Naive thymus-derived CD8-positive, alpha-beta T cell (primary cell): Measurements from ENCODE around the gene KIFC3. TPM values are rescaled to one million over a fixed set of nuclear protein-coding genes. Genes with fewer than 3 reads are reported as not detected.
"Not testable (repeated sequence)": the region's sequence is repeated elsewhere in the genome, so short reads cannot be mapped to it uniquely, and the experiment has no call there.

Source experiments
- ATAC-seq, 2 donors: fragments of 150-1000 bp; cut with Tn5 transposase in 1 of 2; sonication (Bioruptor Pico), chemical (Tn5 transposase) in 1 of 2; 1 replicate in 1 of 2; 2 replicates in 1 of 2; pipeline ENCODE4 v1.10.0; 2021; ENCODE audit warnings: mild to moderate bottlenecking in 2 of 2, moderate library complexity in 2 of 2
- POLR2A ChIA-PET: fragments of 350-600 bp; sonication (Branson Sonifier 250); formaldehyde crosslinking; loops from one replicate; lab custom pipeline; 2021; ENCODE audit warnings: antibody characterized with exemption; lab: Charles Lee
- DNase-seq, 10 donors: peaks; one replicate each; pipeline versions ENCODE4 v3.0.0 to v3.0.0-alpha.2; 2020 to 2022
- H3K27ac Mint-ChIP-seq, 10 donors: one replicate each; pipeline ENCODE4 v1.8.0; 2020 to 2022; ENCODE audit warnings: mild to moderate bottlenecking in 10 of 10, mixed read lengths in 10 of 10, moderate library complexity in 4 of 10, inconsistent platforms in 1 of 10
- H3K27me3 Mint-ChIP-seq, 5 donors: one replicate each; pipeline ENCODE4 v1.8.0; 2021 to 2022; ENCODE audit warnings: mixed read lengths in 5 of 5
- H3K36me3 Mint-ChIP-seq, 3 donors: one replicate each; pipeline ENCODE4 v1.8.0; 2020 to 2022; ENCODE audit warnings: mixed read lengths in 3 of 3, mild to moderate bottlenecking in 2 of 3, inconsistent platforms in 1 of 3
- H3K4me1 Mint-ChIP-seq, 4 donors: one replicate each; pipeline ENCODE4 v1.8.0; 2021 to 2022; ENCODE audit warnings: mixed read lengths in 4 of 4
- H3K4me3 Mint-ChIP-seq, 10 donors: one replicate each; pipeline ENCODE4 v1.8.0; 2020 to 2022; ENCODE audit warnings: mild to moderate bottlenecking in 10 of 10, mixed read lengths in 10 of 10, moderate library complexity in 6 of 10, inconsistent platforms in 1 of 10
- H3K9me3 Mint-ChIP-seq, 9 donors: one replicate each; pipeline ENCODE4 v1.8.0; 2020 to 2022; ENCODE audit warnings: mixed read lengths in 9 of 9, mild to moderate bottlenecking in 3 of 9, inconsistent platforms in 1 of 9, moderate library complexity in 1 of 9
- polyA plus RNA-seq, 3 donors: library from polyadenylated mRNA; unstranded; fragments of 300-500 nt; fragmentation: Illumina TruSeq; gene quantifications; one replicate each; pipeline ENCODE4 v1.2.3, GENCODE V29; 2021
- total RNA-seq, 8 experiments: library from RNA in 2 of 8; stranded (reverse) in 2 of 8; gene quantifications; one replicate each; pipeline ENCODE4 v1.2.3 and lab custom pipeline; 2021 to 2026

Gene KIFC3
- total and polyA plus RNA-seq, 5 experiments from 2014 or later: 0.23 to 0.44 (median 0.36) TPM; not detected in 2

DNA sequence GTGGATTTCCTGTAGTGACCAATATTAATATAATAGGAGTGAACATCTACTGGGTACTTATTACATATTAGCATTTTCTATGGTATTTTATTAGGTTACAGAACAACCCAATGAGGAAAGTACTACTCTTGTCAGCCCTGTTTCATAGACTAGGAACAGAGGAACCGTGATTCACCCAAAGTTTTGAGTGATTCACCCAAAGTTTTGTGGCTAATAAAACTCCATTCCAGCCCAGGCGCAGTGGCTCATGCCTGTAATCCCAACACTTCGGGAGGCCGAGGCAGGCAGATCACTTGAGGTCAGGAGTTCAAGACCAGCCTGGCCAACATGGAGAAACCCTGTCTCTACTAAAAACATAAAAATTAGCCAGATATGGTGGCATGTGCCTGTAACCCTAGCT, 33.1 kb upstream of the KIFC3 start:
- H3K27ac Mint-ChIP-seq, H3K36me3 Mint-ChIP-seq, H3K4me3 Mint-ChIP-seq, H3K4me1 Mint-ChIP-seq, ATAC-seq, H3K27me3 Mint-ChIP-seq, POLR2A ChIA-PET, DNase-seq, H3K9me3 Mint-ChIP-seq: not testable (repeated sequence)

DNA sequence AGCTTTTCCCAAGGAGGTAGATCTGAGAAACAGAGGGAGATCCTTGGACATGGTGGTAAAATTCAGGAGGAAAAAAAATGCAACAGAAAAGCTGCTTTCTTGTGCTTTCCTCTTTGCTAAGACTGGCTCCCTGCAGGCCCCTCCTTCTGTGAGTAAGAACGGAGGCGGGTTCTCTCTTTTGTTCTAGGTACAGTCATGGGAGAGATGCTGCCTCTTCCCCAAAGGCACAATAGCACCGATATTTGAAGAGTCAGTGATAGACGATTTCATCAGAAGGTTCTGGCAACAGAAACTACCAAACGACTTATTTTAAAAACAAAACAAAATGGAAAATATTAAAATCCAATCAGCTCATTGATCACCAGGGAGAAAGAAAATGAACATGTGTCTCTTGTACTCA, 32.6 kb upstream of the KIFC3 start:
- H3K4me3 Mint-ChIP-seq: no peak overlapping the region
- peaks cover 0 to 4% (median 0%) of the 10 kb centered on the region in 5 donors for H3K27me3 Mint-ChIP-seq
- no peak for DNase-seq
- POLR2A ChIA-PET: no interaction called here
- ATAC-seq: no peak
- no peak overlapping the region for H3K27ac Mint-ChIP-seq
- no peaks in the 10 kb centered on the region for H3K4me1 Mint-ChIP-seq
- H3K36me3 Mint-ChIP-seq: no peaks in the 10 kb centered on the region
- H3K9me3 Mint-ChIP-seq: no peaks in the 10 kb centered on the region

DNA sequence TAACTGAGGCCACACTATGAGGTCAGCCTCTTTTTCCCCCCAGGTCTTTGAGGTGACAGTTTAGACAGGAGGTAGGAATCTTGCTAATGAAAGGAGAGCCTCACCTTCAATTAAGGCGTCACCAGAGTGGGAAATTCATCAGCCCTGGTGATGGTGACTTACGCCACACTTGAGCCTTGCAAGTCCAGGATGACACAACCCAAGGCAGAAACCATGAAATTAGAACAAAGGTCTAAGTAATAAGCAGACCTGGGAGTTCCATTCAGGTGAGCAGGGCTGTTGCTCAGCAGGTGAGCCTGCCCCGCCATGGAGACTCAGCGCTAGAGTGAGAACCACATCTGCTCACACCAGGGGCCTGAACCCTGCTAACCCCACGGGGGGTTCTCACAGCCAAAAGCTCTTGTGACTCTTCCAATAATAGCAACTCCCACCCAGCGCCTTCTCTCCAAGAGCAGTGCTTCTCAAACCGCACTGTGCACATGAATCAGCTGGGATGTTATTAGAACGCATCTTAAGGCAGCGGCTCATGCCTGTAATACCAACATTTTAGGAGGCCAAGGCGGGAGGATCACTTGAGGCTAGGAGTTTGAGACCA, 28.7 kb upstream of the KIFC3 start:
- POLR2A ChIA-PET: no interaction called here
- Mint-ChIP-seq H3K27ac (no peak overlapping the region), H3K36me3 (no peaks in the 10 kb centered on the region), H3K9me3 (no peaks in the 10 kb centered on the region), H3K4me1 (no peaks in the 10 kb centered on the region), H3K27me3 (peaks cover 0 to 5% (median 0%) of the 10 kb centered on the region in 5 donors), H3K4me3 (no peak overlapping the region)
- DNase-seq: no peak
- no peak for ATAC-seq

DNA sequence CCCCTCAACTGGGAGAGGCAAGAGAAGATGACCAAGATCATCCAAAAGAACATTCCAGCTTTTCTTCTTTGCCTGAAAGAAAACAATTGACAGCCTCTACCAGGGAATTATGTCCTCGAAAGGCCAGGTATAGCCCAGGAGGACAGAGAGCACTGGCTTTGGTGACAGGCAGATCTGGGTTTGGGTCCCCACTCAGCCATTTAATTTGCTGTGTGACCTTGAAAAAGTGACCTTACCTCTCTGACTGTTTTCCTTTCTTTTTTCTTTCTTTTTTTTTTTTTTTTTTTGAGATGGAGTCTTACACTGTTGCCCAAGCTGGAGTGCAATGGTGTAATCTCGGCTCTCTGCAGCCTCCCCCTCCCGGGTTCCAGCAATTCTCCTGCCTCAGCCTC, 27.7 kb upstream of the KIFC3 start:
- H3K27me3 Mint-ChIP-seq: peaks cover 0 to 9% (median 0%) of the 10 kb centered on the region in 5 donors
- POLR2A ChIA-PET: interaction anchor here (0.6 kb wide), 1 partner anchor 91 kb away, joined by 3 read pairs; no protein-coding TSS in a partner anchor

DNA sequence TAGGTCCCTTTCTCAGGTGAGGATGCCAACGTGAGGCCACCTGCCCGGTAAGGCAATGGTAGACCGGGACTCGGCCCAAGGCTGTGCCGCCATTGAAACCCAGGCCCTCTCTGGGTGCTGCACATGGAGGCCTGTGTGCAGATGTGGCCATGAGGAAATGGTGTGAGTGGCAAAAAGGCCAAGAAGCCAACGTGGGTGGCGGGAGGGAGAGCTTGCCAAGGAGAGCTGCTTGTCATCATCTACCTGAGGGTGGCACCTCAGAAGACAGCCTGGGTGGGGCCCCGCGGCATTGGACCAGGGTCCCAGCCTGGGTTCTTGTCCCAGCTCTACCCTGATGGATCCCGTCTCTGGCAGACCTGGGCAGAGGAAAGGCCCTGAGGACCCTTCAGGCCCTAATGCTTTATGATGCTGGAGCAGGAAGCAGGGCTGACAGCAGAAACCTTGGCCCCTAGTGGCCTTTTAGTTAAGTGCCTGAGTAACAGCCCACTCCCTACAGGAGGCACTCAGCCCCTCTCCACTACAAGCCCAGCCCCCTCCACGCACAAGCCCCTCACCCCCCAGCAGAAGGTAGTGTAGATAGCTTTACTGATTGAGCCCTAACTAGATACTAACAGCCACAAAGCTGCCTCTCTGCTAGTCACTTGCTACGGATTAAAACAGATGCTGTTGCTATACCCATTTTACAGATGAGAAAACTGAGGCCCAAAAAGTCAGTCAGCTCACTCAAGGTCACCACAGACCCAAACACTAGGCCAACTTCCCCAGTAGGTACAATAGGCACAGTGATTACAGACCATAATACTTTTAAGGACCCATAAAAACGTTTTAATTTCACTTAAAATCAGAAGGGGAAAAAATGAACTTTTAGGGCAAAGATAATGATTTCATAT, 26.2 kb upstream of the KIFC3 start:
- Mint-ChIP-seq H3K27ac (no peak overlapping the region), H3K36me3 (no peaks in the 10 kb centered on the region), H3K4me1 (no peaks in the 10 kb centered on the region), H3K27me3 (peaks cover 0 to 9% (median 0%) of the 10 kb centered on the region in 5 donors), H3K4me3 (no peak overlapping the region), H3K9me3 (no peaks in the 10 kb centered on the region)
- no peak for ATAC-seq
- no peak for DNase-seq
- POLR2A ChIA-PET: no interaction called here

More for the DNA sequence above, 27.7 kb upstream of the KIFC3 start:
- no peak overlapping the region for H3K27ac Mint-ChIP-seq
- DNase-seq: no peak
- H3K9me3 Mint-ChIP-seq: no peaks in the 10 kb centered on the region
- ATAC-seq: no peak
- H3K4me3 Mint-ChIP-seq: no peak overlapping the region
- no peaks in the 10 kb centered on the region for H3K36me3 Mint-ChIP-seq
- H3K4me1 Mint-ChIP-seq: no peaks in the 10 kb centered on the region

DNA sequence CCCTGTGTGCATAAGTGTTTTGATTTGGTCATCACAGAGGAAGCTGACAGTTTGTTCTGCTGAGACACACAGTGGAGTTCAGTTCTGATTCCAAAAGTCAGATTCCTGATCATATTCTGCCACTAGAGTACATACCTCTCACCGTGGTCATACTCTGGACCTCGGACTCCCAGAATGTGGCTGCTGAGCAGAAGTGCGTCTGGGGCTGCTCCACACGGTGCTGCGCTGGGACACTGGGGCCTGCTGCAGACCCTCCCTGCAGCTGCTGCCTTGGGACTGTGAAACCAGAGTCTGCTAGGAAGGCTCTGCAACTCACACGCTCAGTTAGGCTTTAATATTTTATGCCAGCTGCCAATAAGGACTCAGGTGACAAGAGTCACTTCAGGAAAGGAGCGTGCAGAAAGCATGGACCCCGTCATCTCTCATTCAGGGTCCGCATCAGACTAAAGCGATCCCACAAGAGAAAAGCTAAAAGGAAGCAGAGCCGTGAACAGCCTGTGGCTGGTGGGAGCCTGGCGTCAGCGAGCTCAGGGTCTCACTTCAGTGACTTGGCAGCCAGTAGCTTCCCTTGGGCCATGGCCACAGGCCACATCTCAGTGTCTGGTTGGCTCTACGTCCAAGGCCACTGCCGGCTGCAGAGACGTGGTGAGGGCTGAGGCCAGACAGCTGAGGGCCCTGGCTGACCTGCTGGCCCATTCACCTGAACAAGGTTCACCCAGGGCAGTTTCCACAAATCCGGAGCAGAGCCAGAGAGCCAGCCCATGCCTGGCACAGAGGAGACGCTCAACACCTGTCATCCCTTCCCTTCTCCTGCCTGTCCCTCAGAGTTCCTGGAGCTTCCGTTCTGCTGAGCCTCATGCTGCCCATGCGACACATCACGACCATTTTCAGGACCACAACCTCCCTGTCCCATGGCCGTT, 24.7 kb upstream of the KIFC3 start:
- no peak for DNase-seq

DNA sequence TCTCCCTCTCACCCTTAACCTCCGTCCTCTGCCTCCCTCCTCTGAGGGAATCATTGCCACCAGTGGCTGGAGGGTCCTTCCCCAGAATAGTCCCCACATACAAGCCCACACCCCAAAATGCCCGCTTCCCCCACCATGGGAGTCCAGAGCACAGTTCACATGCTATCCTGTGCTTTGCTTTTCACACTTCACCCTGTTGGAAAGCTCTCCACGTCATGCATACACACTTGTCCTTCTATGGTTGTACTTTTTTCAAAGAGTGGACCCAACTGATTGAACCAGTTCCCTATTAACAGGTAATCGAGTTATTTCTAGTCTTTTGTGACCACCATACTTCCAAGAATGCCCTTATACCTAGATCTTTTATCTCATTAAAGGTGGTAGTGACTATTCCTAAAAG, 23.8 kb upstream of the KIFC3 start:
- H3K27ac Mint-ChIP-seq: no peak overlapping the region
- no peaks in the 10 kb centered on the region for H3K4me1 Mint-ChIP-seq
- ATAC-seq (no peak), DNase-seq (no peak)
- H3K36me3 Mint-ChIP-seq: no peaks in the 10 kb centered on the region
- peaks cover 0 to 9% (median 3%) of the 10 kb centered on the region in 5 donors for H3K27me3 Mint-ChIP-seq
- no peak overlapping the region for H3K4me3 Mint-ChIP-seq
- POLR2A ChIA-PET: no interaction called here
- H3K9me3 Mint-ChIP-seq: no peaks in the 10 kb centered on the region

More for the DNA sequence above, 24.7 kb upstream of the KIFC3 start:
- H3K27ac Mint-ChIP-seq: peak overlapping the region in 1 of 10 donors; percentile 82
- POLR2A ChIA-PET: no interaction called here
- no peaks in the 10 kb centered on the region for H3K9me3 Mint-ChIP-seq
- ATAC-seq: no peak
- H3K4me1 Mint-ChIP-seq: no peaks in the 10 kb centered on the region
- H3K27me3 Mint-ChIP-seq: peaks cover 0 to 9% (median 3%) of the 10 kb centered on the region in 5 donors
- no peaks in the 10 kb centered on the region for H3K36me3 Mint-ChIP-seq
- no peak overlapping the region for H3K4me3 Mint-ChIP-seq

DNA sequence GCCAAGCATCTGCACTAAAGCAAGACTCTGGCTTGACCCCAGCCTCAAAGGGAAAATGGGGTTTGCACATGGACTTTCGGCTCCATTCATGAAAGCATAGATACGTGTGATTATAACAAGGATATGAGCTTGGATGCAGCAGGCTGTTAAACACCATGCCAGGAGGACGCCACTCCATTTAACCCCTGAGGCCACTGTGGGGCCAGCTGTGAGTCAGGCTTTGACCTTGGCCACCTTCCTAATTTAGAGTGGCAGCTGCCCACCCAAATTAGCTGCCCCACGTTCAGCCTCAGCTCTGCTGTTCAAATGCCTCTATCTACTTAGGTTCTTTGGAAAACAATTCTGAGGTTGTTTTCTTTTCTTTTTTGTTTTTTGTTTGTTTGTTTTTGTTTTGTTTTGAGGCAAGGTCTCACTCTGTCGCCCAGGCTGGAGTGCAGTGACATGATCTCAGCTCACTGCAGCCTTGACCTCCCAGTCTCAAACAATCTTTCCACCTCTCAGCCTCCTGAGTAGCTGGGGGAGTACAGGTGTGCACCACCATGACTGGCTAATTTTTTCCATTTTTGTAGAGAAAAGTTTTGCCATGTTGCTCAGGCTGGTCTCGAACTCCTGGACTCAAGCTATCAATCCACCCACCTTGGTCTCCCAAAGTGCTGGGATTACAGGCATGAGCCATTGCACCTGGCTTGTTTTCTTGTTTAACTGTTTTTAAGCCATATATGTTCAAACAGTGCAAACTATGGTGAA, 23.2 kb upstream of the KIFC3 start:
- Mint-ChIP-seq H3K9me3 (no peaks in the 10 kb centered on the region), H3K36me3 (no peaks in the 10 kb centered on the region), H3K4me3 (no peak overlapping the region), H3K27ac (no peak overlapping the region), H3K27me3 (peaks cover 0 to 9% (median 4%) of the 10 kb centered on the region in 5 donors), H3K4me1 (no peaks in the 10 kb centered on the region)
- POLR2A ChIA-PET: no interaction called here
- ATAC-seq (no peak), DNase-seq (no peak)

DNA sequence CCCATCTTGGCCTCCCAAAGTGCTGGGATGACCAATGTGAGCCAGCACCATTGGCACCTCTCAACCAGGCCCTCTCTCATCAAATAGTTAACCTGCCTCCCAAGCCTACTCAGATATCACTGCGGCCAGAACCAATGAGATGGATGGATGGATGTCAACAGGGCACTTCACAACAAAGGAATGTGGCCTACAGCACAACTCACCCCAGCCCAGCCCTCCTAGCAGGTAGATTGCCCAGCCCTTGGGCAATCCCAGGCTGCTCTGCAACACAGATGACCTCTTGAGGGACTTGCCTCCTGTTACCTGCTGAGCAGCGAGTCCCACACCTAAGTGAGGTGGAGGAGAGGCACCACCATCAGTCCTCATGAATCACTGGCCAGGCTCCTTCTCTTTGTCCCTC, 22.6 kb upstream of the KIFC3 start:
- Mint-ChIP-seq H3K9me3 (no peaks in the 10 kb centered on the region), H3K27me3 (peaks cover 0 to 9% (median 5%) of the 10 kb centered on the region in 5 donors), H3K4me1 (no peaks in the 10 kb centered on the region), H3K4me3 (no peak overlapping the region), H3K36me3 (no peaks in the 10 kb centered on the region), H3K27ac (no peak overlapping the region)
- POLR2A ChIA-PET: no interaction called here
- ATAC-seq (no peak), DNase-seq (no peak)

DNA sequence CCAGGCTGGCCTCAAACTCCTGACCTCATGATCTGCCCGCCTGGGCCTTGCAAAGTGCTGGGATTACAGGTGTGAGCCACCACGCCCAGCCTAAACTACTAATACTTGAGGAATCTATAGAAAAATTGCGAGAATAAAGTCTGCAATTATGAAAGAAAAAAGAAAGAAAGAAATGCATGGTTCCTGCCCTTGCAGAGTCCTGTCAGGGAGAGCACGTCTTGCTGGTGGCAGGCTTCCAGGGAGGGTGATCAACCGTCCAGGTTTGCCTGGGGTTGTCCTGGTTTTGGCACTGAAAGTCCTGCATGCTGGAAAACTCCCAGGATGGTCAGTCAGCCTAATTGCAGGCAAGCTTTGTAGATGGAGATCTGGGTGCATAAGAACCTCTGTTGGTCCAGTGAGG, 21.5 kb upstream of the KIFC3 start:
- Mint-ChIP-seq H3K9me3 (no peaks in the 10 kb centered on the region), H3K27me3 (peaks cover 0 to 9% (median 5%) of the 10 kb centered on the region in 5 donors), H3K27ac (no peak overlapping the region), H3K36me3 (no peaks in the 10 kb centered on the region), H3K4me1 (no peaks in the 10 kb centered on the region), H3K4me3 (no peak overlapping the region)
- ATAC-seq (no peak), DNase-seq (no peak)
- POLR2A ChIA-PET: no interaction called here

DNA sequence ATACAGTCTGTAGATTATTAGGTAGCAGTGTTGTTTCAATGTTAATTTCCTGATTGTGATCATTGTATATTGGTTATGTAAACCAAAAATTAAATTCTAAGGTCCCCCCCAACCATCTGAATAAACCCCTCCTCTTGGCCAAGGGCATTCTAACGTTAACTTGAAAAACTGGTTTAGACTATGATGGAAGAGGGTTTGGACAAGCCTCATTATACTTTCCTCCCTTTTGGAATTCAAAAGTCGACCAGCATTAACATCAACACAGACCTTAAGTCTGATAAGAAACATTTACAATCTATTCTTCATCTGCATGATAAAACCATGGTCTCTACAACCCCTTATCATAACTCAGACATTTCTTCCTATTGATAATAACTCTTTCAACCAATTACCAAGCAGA, 20.6 kb upstream of the KIFC3 start:
- ATAC-seq (no peak), DNase-seq (no peak)
- H3K27ac Mint-ChIP-seq: no peak overlapping the region
- H3K4me3 Mint-ChIP-seq: no peak overlapping the region
- POLR2A ChIA-PET: interaction anchor here (0.6 kb wide), 1 partner anchor 575 kb away, joined by 6 read pairs; no protein-coding TSS in a partner anchor
- H3K36me3 Mint-ChIP-seq: no peaks in the 10 kb centered on the region
- H3K4me1 Mint-ChIP-seq: no peaks in the 10 kb centered on the region
- no peaks in the 10 kb centered on the region for H3K9me3 Mint-ChIP-seq
- H3K27me3 Mint-ChIP-seq: peaks cover 0 to 9% (median 5%) of the 10 kb centered on the region in 5 donors

DNA sequence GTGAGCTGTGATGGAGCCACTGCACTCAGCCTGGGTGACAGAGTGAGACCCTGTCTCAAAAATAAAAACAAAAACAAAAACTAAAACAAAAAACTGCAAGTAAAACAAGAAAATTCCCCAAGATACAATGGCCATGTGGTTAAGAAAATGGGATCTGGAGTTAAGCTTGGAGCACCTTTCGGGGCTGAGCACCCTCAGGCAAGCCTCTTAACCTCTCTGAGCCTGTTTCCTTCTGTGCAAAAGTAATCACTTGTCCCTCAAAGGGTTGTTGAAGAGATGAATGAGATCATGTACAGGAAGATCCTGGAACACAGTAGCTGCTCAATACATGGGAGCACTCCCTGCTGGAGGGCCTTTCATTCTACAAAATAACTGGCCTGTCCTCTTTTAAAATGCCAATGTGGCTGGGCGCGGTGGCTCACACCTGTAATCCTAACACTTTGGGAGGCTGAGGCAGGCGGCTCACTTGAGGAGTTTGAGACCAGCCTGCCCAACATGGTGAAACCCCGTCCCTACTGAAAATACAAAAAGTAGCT, 19.8 kb upstream of the KIFC3 start:
- Mint-ChIP-seq H3K27ac (no peak overlapping the region), H3K9me3 (no peaks in the 10 kb centered on the region), H3K4me1 (no peaks in the 10 kb centered on the region), H3K36me3 (no peaks in the 10 kb centered on the region), H3K4me3 (no peak overlapping the region), H3K27me3 (peaks cover 0 to 9% (median 5%) of the 10 kb centered on the region in 5 donors)
- ATAC-seq: no peak
- POLR2A ChIA-PET: interaction anchor here (0.6 kb wide), 1 partner anchor 574 kb away, joined by 6 read pairs; no protein-coding TSS in a partner anchor
- no peak for DNase-seq
